GM12865 (cell line): ENCODE measurements around the gene CSF2RB.

Source experiments
- DNase-seq: peaks from one replicate; pipeline ENCODE4 v3.0.0; 2010; ENCODE audit warnings: low read depth
- H3K4me3 ChIP-seq: 2 replicates; pipeline ENCODE4 v1.5.1; 2011; ENCODE audit warnings: mild to moderate bottlenecking, low read depth, low read length, control low read depth
- TF ChIP-seq, protein P1 (sequence below): IDR thresholded peaks from 2 replicates; pipeline ENCODE4 v1.5.1; 2011; ENCODE audit warnings: low read length, control low read depth, low read depth, inconsistent platforms; ENCODE audit not compliant: insufficient read depth; ENCODE audit errors: missing control alignments

Gene CSF2RB

DNA sequence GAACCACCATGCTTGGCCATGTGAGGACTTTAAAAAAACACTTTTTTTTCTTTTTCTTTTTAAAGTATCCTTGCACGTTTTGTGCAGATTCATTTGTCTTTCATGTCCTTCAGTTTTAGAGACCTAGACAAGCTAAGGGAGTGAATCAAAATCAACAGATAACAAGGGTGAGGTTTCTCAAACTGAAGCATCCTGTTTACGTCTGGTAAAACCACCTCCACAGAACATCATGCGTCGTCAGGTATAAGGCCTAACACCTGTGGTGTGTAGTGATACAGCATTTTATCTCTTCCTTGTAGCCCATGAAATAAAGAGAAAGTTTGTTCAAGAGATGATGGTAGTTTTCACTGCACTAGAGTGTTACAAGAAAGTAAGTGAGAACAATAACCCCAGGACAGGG lies 26.3 kb upstream of the CSF2RB start:
- no peak overlapping the region for H3K4me3 ChIP-seq
- TF ChIP-seq, protein P1, sequence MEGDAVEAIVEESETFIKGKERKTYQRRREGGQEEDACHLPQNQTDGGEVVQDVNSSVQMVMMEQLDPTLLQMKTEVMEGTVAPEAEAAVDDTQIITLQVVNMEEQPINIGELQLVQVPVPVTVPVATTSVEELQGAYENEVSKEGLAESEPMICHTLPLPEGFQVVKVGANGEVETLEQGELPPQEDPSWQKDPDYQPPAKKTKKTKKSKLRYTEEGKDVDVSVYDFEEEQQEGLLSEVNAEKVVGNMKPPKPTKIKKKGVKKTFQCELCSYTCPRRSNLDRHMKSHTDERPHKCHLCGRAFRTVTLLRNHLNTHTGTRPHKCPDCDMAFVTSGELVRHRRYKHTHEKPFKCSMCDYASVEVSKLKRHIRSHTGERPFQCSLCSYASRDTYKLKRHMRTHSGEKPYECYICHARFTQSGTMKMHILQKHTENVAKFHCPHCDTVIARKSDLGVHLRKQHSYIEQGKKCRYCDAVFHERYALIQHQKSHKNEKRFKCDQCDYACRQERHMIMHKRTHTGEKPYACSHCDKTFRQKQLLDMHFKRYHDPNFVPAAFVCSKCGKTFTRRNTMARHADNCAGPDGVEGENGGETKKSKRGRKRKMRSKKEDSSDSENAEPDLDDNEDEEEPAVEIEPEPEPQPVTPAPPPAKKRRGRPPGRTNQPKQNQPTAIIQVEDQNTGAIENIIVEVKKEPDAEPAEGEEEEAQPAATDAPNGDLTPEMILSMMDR, result no peak
- DNase-seq, result no peak

DNA sequence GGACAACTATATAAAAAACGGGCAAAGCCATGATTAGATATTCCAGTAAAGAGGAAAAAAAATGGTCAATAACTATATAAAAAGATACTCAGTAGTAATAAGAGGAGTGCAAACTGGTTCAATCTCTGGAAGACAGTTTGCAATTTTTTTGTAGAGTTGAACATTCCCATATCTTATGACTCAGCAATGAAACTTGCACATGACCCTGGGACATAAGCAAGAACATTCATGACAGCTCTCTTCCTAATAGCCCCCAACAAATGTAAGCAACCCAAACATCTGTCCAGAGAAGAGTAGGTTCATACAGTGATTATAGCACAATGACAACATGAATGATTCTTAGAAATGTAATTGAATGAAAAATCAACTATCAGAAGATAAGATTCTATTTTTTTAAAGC lies 21.8 kb upstream of the CSF2RB start:
- no peak for DNase-seq
- H3K4me3 ChIP-seq, result no peak overlapping the region
- TF ChIP-seq, protein P1, result no peak

DNA sequence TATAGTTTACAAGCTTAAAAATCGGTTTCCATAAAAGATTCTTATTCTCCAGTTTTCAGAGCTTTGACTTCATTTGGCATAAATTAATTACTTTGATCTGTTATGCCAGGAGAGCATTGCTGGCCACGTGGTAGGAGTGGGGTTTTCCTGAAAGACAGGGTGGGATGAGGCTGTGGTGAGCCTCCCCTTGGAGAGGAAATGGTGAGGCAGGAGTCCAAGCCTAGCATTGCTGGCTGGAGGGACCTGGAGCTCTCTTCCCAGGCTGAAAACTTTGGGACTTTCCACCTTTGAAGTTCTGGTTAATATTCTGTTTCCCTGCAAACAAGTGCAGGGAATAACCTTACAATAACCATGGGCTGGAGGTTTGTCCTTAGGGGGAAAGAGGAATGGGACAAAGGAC lies 21.1 kb upstream of the CSF2RB start:
- H3K4me3 ChIP-seq, result no peak overlapping the region
- TF ChIP-seq, protein P1, result no peak
- DNase-seq, result no peak

DNA sequence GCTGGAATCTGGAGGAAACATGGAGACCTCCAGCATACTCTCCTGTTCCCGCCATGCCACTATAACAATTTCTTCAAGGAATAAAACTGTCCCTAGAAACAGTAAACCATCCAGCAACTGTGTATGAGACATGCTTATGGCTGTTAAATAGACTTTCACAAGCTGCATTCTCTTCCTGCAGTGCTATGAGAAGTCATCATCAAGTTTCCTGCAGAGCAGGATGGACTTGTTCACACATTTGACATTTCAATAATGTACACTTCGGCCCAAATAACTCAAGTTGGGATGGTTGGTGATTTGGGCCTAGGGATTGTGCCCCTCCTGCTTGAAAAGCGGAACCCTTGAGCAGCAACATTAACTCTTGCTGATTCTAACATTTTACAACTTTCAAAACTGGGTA lies 20.2 kb upstream of the CSF2RB start:
- DNase-seq, result no peak
- no peak overlapping the region for H3K4me3 ChIP-seq
- TF ChIP-seq, protein P1, result no peak

DNA sequence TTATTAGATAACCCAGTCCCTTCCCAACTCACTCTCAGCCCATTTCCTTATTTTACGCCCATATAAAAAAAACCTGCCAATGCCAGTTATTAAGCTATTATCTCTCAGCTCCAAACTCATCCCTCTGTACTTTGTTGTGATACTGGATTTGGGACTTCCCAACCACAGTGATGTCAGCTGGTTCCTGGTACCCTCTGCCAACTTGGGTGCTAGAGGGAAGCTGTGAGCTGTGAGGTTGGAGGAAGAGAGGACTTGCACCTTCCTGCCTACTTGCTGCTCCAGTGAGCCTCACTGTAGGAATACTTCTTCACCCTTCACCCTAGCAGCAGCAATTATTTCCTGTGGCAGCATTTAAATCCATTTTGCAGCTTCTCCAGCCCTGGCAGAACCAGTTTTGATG lies 19.2 kb upstream of the CSF2RB start:
- H3K4me3 ChIP-seq, result no peak overlapping the region
- no peak for DNase-seq
- TF ChIP-seq, protein P1, result no peak

DNA sequence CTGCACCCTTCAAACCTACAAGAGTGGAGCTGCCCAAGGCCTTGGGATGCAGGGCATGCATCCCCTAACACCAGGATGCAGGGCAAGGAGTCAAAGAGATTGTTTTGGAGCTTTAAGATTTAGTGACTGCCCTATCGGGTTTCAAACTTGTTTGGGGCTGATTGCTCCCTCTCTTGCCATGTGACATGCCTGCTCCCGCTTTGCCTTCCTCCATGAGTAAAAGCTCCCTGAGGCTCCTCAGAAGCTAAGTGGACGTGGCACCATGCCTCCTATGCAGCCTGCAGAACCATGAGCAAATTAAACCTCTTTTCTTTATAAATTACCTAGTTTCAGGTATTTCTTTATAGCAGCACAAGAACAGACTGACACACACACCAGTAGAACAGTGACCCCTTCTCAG lies 15.8 kb upstream of the CSF2RB start:
- TF ChIP-seq, protein P1, result no peak
- DNase-seq, result no peak
- H3K4me3 ChIP-seq, result no peak overlapping the region

GRCh38 chr22:36898690-36899089 lies 14.7 kb upstream of the CSF2RB start:
- TF ChIP-seq, protein P1, result no peak
- DNase-seq, result no peak
- H3K4me3 ChIP-seq, result no peak overlapping the region
